ENCODE measurements around the gene AOPEP.
A peak's percentile ranks its signal among the peaks of the same experiment; 100 is the strongest.

Gene AOPEP

GRCh38 chr9:94918038-94918753 is 191.7 kb downstream of the AOPEP start:
- peak overlapping the region; percentile 18; the same call in 1 of the 2 replicates for H3K9ac ChIP-seq (ENCODE audit: low read length)
- peak overlapping the region; percentile 95 for H3K27ac ChIP-seq (ENCODE audit: low read depth, low read length, poor library complexity, severe bottlenecking)
- H3K79me2 ChIP-seq (ENCODE audit: insufficient read depth, low read length): no peaks in the 10 kb centered on the region
- H2AFZ ChIP-seq (ENCODE audit: low read length): no peak overlapping the region
- peak overlapping the region; percentile 33; the same call in 1 of the 2 replicates for H3K4me2 ChIP-seq (ENCODE audit: low read length)
- no peaks in the 10 kb centered on the region for H3K36me3 ChIP-seq (ENCODE audit: insufficient read depth, low read length)
- H3K4me3 ChIP-seq (ENCODE audit: low read depth, low read length, poor library complexity, severe bottlenecking): no peak overlapping the region
- no peaks in the 10 kb centered on the region for H3K9me3 ChIP-seq (ENCODE audit: low read length)
- H3F3A ChIP-seq (ENCODE audit: insufficient read depth, low read length): peaks cover 4% of the 10 kb centered on the region; the same call in 1 of the 2 replicates
- no peaks in the 10 kb centered on the region for H4K20me1 ChIP-seq (ENCODE audit: insufficient read depth, low read length)
- peaks cover 65% of the 10 kb centered on the region for H3K4me1 ChIP-seq (ENCODE audit: insufficient read depth, low read length, severe bottlenecking)
- no peaks in the 10 kb centered on the region for H3K9me2 ChIP-seq (ENCODE audit: low read depth, low read length)
- no peaks in the 10 kb centered on the region for H3K27me3 ChIP-seq (ENCODE audit: insufficient read depth, low read length)
- TF ChIP-seq EZH2 (IDR thresholded peaks at IDR 0.05; ENCODE audit: borderline replicate concordance, low read length) (no peak), CTCF (IDR thresholded peaks at IDR 0.05; ENCODE audit: low read length) (peak; percentile 84)

DNA sequence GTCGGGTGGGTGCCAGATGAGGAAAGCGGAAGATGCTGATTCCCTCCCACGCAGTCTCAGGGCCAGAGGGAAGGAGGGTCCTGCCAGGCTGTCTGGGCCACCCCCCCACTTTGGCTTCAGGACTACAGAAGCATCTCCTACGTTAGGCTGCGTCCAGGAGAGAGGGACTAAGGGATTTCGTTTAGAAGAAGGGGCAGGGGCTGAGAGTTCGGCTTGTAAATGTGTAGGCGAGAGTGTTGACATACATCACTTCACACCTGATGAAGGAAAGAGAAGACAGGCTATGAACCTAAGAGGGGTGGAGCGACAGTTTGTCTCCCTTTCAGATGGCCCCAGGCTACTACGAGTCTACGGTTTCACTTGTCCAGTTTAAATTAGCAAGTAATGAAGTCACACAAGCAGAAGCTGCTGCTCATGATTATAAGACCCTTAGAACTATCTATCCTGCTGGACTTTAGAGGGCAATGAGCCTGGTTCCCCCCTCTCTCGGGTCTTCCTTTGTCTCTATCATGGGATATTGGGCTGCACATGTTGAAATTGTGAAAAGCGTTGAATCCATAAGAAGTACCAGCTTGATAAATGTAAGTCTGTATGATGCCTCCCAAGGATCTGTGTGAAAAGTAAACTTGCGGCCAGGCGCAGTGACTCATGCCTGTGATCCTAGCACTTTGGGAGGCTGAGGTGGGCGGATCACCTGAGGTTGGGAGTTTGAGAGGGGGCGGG is 193.0 kb downstream of the AOPEP start:
- no peaks in the 10 kb centered on the region for H3K27me3 ChIP-seq (ENCODE audit: insufficient read depth, low read length)
- H3K79me2 ChIP-seq (ENCODE audit: insufficient read depth, low read length): no peaks in the 10 kb centered on the region
- no peaks in the 10 kb centered on the region for H3K36me3 ChIP-seq (ENCODE audit: insufficient read depth, low read length)
- TF ChIP-seq CTCF (IDR thresholded peaks at IDR 0.05; ENCODE audit: low read length): no peak
- no peak for TF ChIP-seq EZH2 (IDR thresholded peaks at IDR 0.05; ENCODE audit: borderline replicate concordance, low read length)
- no peaks in the 10 kb centered on the region for H4K20me1 ChIP-seq (ENCODE audit: insufficient read depth, low read length)
- peak overlapping the region; percentile 95 for H3K27ac ChIP-seq (ENCODE audit: low read depth, low read length, poor library complexity, severe bottlenecking)
- peaks cover 79% of the 10 kb centered on the region for H3K4me1 ChIP-seq (ENCODE audit: insufficient read depth, low read length, severe bottlenecking)
- H3K4me2 ChIP-seq (ENCODE audit: low read length): no peak overlapping the region
- H2AFZ ChIP-seq (ENCODE audit: low read length): no peak overlapping the region
- no peak overlapping the region for H3K4me3 ChIP-seq (ENCODE audit: low read depth, low read length, poor library complexity, severe bottlenecking)
- no peak overlapping the region; the same call in 1 of the 2 replicates for H3K9ac ChIP-seq (ENCODE audit: low read length)
- H3F3A ChIP-seq (ENCODE audit: insufficient read depth, low read length): peaks cover 11% of the 10 kb centered on the region; the same call in 1 of the 2 replicates
- no peaks in the 10 kb centered on the region for H3K9me3 ChIP-seq (ENCODE audit: low read length)
- H3K9me2 ChIP-seq (ENCODE audit: low read depth, low read length): no peaks in the 10 kb centered on the region

GRCh38 chr9:94920420-94921091 is 194.1 kb downstream of the AOPEP start:
- TF ChIP-seq CTCF (IDR thresholded peaks at IDR 0.05; ENCODE audit: low read length) (no peak), EZH2 (IDR thresholded peaks at IDR 0.05; ENCODE audit: borderline replicate concordance, low read length) (no peak)
- Histone ChIP-seq H3K79me2 (ENCODE audit: insufficient read depth, low read length) (no peaks in the 10 kb centered on the region), H4K20me1 (ENCODE audit: insufficient read depth, low read length) (no peaks in the 10 kb centered on the region), H3K4me1 (ENCODE audit: insufficient read depth, low read length, severe bottlenecking) (peaks cover 83% of the 10 kb centered on the region), H3K27me3 (ENCODE audit: insufficient read depth, low read length) (no peaks in the 10 kb centered on the region), H3K9me2 (ENCODE audit: low read depth, low read length) (no peaks in the 10 kb centered on the region), H3K36me3 (ENCODE audit: insufficient read depth, low read length) (no peaks in the 10 kb centered on the region), H3K9ac (ENCODE audit: low read length) (no peak overlapping the region; the same call in 1 of the 2 replicates), H3K27ac (ENCODE audit: low read depth, low read length, poor library complexity, severe bottlenecking) (peak overlapping the region; percentile 95), H3F3A (ENCODE audit: insufficient read depth, low read length) (peaks cover 11% of the 10 kb centered on the region; the same call in 1 of the 2 replicates), H2AFZ (ENCODE audit: low read length) (no peak overlapping the region), H3K9me3 (ENCODE audit: low read length) (no peaks in the 10 kb centered on the region), H3K4me2 (ENCODE audit: low read length) (no peak overlapping the region), H3K4me3 (ENCODE audit: low read depth, low read length, poor library complexity, severe bottlenecking) (no peak overlapping the region)

Measured in OCI-LY1 (cell line).